ENCODE measurements around the gene AKTIP. TPM values are rescaled to one million over a fixed set of nuclear protein-coding genes. Genes with fewer than 3 reads are reported as not detected.

AKTIP gene
- total RNA-seq, 1 experiment from 2014 or later, result 12.0 TPM

GRCh38 chr16:53501216-53501859, 1.7 kb downstream of the AKTIP start:
- in situ Hi-C loops (cut with HindIII; ENCODE audit: low pct_unique_long_range_greater_than_20kb, low sequenced_read_pairs), result no loop called here
- DNase-seq (ENCODE audit: low read depth, low spot score), result no peak

- DNase-seq (ENCODE audit: low read depth, low spot score), result no peak
- in situ Hi-C loops (cut with HindIII; ENCODE audit: low pct_unique_long_range_greater_than_20kb, low sequenced_read_pairs), result no loop called here
These were observed 4.0 kb downstream of the AKTIP start for GRCh38 chr16:53498984-53499383.

GRCh38 chr16:53495325-53495724, 7.7 kb downstream of the AKTIP start:
- in situ Hi-C loops (cut with HindIII; ENCODE audit: low pct_unique_long_range_greater_than_20kb, low sequenced_read_pairs), result no loop called here
- peak; percentile 11 for DNase-seq (ENCODE audit: low read depth, low spot score)

- DNase-seq (ENCODE audit: low read depth, low spot score), result no peak
- in situ Hi-C loops (cut with HindIII; ENCODE audit: low pct_unique_long_range_greater_than_20kb, low sequenced_read_pairs), result no loop called here
These were observed 8.4 kb downstream of the AKTIP start for GRCh38 chr16:53494636-53495035.

- no peak for DNase-seq (ENCODE audit: low read depth, low spot score)
- in situ Hi-C loops (cut with HindIII; ENCODE audit: low pct_unique_long_range_greater_than_20kb, low sequenced_read_pairs), result no loop called here
These were observed 10.5 kb downstream of the AKTIP start for GRCh38 chr16:53492503-53492902.

- DNase-seq (ENCODE audit: low read depth, low spot score), result no peak
- in situ Hi-C loops (cut with HindIII; ENCODE audit: low pct_unique_long_range_greater_than_20kb, low sequenced_read_pairs), result no loop called here
These were observed 13.3 kb downstream of the AKTIP start for GRCh38 chr16:53489755-53490154.

- in situ Hi-C loops (cut with HindIII; ENCODE audit: low pct_unique_long_range_greater_than_20kb, low sequenced_read_pairs), result no loop called here
- DNase-seq (ENCODE audit: low read depth, low spot score), result no peak
These were observed 16.8 kb downstream of the AKTIP start for GRCh38 chr16:53486230-53486629.

GRCh38 chr16:53484542-53484941, 18.5 kb downstream of the AKTIP start:
- in situ Hi-C loops (cut with HindIII; ENCODE audit: low pct_unique_long_range_greater_than_20kb, low sequenced_read_pairs), result no loop called here
- DNase-seq (ENCODE audit: low read depth, low spot score), result no peak

- in situ Hi-C loops (cut with HindIII; ENCODE audit: low pct_unique_long_range_greater_than_20kb, low sequenced_read_pairs), result no loop called here
- DNase-seq (ENCODE audit: low read depth, low spot score), result no peak
These were observed 20.9 kb downstream of the AKTIP start for GRCh38 chr16:53482123-53482522.

- in situ Hi-C loops (cut with HindIII; ENCODE audit: low pct_unique_long_range_greater_than_20kb, low sequenced_read_pairs), result no loop called here
- no peak for DNase-seq (ENCODE audit: low read depth, low spot score)
These were observed 22.6 kb downstream of the AKTIP start for GRCh38 chr16:53480394-53480793.

GRCh38 chr16:53478965-53479364, 24.0 kb downstream of the AKTIP start:
- no peak for DNase-seq (ENCODE audit: low read depth, low spot score)
- in situ Hi-C loops (cut with HindIII; ENCODE audit: low pct_unique_long_range_greater_than_20kb, low sequenced_read_pairs), result no loop called here

- DNase-seq (ENCODE audit: low read depth, low spot score), result no peak
- in situ Hi-C loops (cut with HindIII; ENCODE audit: low pct_unique_long_range_greater_than_20kb, low sequenced_read_pairs), result no loop called here
These were observed 26.1 kb downstream of the AKTIP start for GRCh38 chr16:53476867-53477266.

- in situ Hi-C loops (cut with HindIII; ENCODE audit: low pct_unique_long_range_greater_than_20kb, low sequenced_read_pairs), result no loop called here
- DNase-seq (ENCODE audit: low read depth, low spot score), result no peak
These were observed 37.3 kb downstream of the AKTIP start for GRCh38 chr16:53465606-53466280.

GRCh38 chr16:53458635-53459034, 44.4 kb downstream of the AKTIP start:
- DNase-seq (ENCODE audit: low read depth, low spot score), result no peak
- in situ Hi-C loops (cut with HindIII; ENCODE audit: low pct_unique_long_range_greater_than_20kb, low sequenced_read_pairs), result no loop called here

- DNase-seq (ENCODE audit: low read depth, low spot score), result no peak
- in situ Hi-C loops (cut with HindIII; ENCODE audit: low pct_unique_long_range_greater_than_20kb, low sequenced_read_pairs), result no loop called here
These were observed 45.3 kb downstream of the AKTIP start for GRCh38 chr16:53457670-53458069.

- in situ Hi-C loops (cut with HindIII; ENCODE audit: low pct_unique_long_range_greater_than_20kb, low sequenced_read_pairs), result no loop called here
- DNase-seq (ENCODE audit: low read depth, low spot score), result no peak
These were observed 46.4 kb downstream of the AKTIP start for GRCh38 chr16:53456625-53457024.

GRCh38 chr16:53453928-53454327, 49.1 kb downstream of the AKTIP start:
- in situ Hi-C loops (cut with HindIII; ENCODE audit: low pct_unique_long_range_greater_than_20kb, low sequenced_read_pairs), result no loop called here
- DNase-seq (ENCODE audit: low read depth, low spot score), result no peak

- in situ Hi-C loops (cut with HindIII; ENCODE audit: low pct_unique_long_range_greater_than_20kb, low sequenced_read_pairs), result no loop called here
- no peak for DNase-seq (ENCODE audit: low read depth, low spot score)
These were observed 53.0 kb downstream of the AKTIP start for GRCh38 chr16:53449816-53450517.

GRCh38 chr16:53446090-53446489, 56.9 kb downstream of the AKTIP start:
- in situ Hi-C loops (cut with HindIII; ENCODE audit: low pct_unique_long_range_greater_than_20kb, low sequenced_read_pairs), result no loop called here
- DNase-seq (ENCODE audit: low read depth, low spot score), result no peak

All from SK-MEL-5 (cell line).